Fibroblast of skin of left quadriceps (primary cell): ENCODE data around the gene GNB2.
"Not testable (repeated sequence)": the region's sequence is repeated elsewhere in the genome, so short reads cannot be mapped to it uniquely, and the experiment has no call there.

Source experiments
- DNase-seq, 2 experiments: peaks; one replicate each; pipeline ENCODE4 v3.0.0-alpha.2; 2013; ENCODE audit warnings: low read depth in 2 of 2

GNB2 gene

DNA sequence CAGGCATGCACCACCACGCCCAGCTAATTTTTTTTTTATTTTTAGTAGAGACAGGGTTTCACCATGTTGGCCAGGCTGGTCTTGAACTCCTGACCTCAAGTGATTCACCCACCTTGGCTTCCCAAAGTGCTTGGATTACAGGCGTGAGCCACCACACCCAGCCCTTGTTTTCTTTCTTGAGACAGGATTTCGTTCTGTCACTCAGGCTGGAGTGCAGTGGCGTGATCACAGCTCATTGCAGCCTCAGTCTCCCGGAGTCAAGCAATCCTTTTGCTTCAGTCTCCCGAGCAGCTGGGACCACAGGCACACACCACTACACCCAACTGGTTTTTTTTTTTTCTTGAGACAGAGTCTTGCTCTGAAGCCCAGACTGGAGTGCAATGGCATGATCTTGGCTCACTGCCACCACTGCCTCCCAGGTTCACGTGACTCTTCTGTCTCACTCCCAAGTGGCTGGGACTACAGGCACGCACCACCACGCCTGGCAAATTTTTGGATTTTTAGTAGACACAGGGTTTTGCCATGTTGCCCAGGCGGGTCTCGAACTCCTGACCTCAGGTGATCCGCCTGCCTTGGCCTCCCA is 11.3 kb upstream of the GNB2 start:
- DNase-seq, result not testable (repeated sequence)

DNA sequence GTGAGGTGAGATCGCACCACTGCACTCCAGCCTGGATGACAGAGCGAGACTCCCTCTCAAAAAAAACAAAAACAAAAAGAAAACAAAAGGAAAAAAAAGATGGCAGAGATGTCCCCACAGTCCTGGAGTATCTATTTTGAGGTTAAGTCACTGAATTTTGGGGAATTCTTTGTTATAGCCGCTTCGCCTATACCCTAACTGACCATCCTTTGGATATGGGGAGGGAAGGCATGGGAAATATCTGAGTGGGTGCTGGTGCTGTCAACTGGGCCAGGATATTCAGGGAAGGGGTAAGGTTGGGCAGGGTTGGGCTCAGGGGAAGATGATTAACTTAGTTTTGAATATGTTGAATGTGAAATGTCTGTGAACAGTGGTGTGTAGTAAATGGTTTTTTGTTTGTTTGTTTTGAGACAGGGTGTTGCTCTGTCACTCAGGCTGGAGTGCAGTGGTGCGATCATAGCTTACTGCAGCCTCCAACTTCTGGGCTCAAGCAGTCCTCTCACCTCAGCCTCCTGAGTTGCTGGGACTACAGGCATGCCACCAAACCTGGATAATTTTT is 8.3 kb upstream of the GNB2 start:
- no peak for DNase-seq

DNA sequence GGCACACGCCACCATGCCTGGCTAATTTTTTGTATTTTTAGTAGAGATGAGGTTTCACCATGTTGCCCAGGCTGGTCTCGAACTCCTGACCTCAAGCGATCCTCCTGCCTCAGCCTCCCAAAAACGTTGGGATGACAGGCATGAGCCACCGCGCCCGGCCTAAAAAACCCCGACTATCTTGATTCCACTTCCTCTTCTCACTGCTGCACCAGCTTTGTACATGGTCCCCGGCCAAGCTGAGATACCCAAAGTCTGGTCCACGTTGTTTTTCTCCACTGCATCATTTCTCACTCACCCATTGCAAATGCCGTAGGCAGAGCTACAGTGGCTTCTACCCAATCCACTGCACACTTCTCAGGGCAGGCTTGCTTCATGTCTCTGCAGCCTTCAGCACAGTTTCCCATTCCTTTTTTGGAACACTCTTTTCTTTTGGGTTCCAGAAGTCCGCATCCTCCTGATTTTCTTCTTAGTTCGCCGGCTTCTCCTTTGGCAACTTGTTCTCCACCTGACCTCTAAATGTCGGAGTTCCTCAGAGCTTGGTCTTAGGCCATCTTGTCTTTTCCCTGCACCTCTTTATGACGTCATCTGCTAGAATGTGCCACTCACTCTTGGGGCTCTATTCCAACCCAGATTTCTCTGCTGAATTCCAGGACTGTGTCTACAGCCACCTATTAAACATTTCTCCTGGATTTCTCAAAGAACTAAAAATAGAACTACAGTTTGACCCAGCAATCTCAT is 6.0 kb upstream of the GNB2 start:
- no peak for DNase-seq

DNA sequence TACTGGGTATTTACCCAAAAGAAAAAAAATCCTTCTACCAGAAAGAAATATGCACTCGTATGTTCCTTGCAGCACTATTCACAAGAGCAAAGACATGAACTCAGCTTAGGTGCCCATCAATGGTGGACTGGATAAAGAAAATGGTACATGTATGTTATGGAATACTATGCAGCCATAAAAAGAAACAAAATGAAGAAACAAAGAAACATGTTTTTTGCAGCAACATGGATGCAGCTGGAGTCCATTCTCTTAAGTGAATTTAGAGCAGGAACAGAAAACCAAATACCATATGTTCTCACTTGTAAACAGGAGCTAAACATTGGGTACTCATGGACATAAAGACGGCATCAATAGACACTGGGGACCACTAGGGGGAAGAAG is 5.5 kb upstream of the GNB2 start:
- DNase-seq, result no peak

DNA sequence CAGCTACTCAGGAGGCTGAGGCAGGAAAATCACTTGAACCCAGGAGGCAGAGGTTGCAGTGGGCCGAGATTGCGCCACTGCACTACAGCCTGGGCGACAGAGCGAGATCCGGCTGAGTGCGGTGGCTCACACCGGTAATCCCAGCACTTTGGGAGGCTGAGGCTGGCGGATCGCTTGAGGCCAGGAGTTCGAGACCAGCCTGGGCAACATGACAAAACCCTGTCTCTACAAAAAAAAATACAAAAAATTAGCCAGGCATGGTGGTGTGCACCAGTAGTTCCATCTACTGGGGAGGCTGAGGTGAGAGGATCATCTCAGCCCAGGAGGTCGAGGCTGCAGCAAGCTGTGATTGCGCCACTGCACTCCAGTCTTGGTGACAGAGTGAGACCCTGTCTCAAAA is 4.4 kb upstream of the GNB2 start:
- DNase-seq, result not testable (repeated sequence)

DNA sequence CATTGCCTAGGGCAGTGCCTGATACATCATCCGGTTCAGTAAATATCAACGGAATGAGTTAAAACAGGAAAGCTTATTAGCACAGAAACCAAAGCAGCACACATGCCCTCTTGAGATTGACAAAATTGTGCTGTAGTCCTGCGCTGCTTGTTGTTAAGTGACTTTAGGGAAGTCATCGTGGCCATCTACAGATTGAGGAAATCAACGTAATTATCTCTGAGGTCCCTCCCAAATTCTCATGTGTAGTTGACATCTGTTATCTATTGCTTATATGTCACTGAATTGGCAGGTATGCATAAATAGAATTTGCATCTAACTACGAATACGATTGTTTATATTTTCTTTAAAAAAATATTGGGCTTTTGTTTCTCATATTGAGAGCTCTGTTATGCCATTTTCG is 3.5 kb upstream of the GNB2 start:
- DNase-seq, result no peak

DNA sequence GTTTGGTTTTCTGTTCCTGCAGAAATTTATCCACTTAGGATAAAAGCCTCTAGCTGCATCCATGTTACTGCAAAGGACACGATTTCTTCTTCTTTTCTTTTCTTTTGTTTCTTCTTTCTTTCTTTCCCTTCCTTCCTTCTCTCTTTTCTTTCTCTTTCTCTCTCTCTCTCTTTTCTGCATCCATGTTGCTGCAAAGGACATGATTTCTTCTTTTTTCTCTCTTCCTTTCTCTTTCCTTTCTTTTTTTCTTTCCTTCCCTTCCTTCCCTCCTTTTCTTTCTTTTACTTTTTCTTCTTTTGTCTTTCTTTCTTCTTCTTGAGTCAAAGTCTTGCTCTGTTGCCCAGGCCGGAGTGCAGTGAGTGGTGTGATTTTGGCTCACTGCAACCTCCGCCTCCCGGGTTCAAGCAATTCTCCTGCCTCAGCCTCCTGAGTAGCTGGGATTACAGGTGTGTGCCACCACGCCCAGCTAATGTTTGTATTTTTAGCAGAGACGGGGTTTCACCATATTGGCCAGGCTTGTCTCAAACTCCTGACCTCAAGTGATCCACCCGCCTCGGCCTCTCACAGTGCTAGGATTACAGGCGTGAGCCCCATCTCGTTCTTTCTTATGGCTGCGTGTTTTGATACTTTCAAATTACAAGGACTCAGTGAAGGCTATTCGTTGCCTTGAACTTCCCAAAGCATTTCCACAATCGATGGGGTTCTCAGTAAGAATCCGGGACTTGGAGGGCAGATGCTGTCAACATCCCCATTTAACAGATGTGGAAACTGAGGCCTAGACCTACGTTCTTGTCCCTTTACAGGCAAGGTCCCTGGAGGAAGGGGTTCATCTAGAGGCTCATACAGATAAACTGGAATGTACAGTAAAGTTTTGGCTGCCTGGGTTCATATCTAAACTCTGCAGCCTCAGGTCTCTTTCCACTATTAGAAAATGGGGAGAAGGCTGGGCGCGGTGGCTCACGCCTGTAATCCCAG is 1.9 kb upstream of the GNB2 start:
- no peak for DNase-seq

DNA sequence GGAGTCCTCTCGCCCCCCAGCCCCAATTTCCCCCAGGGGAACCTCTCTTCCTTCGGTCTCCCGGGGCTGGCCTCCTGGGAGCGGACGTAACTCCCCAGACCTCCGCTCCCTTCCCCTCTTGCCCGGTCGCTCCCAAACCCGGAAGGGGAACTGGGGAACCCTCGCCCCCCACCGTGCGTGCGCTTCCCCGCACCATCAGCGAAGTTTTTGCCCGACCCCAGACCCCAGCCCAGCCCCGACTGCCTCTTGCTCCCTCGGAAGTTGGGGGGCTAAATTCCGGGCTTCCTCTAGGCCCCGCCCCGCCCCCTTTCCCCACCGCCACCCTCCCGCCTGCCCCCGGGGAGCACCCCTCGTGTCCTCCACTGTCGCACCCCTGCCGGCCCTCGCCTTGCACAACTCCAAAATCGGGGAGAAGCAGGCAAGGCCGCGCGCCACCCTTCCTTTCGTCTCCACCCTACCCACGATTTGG is 436 bp downstream of the GNB2 start:
- no peak for DNase-seq

DNA sequence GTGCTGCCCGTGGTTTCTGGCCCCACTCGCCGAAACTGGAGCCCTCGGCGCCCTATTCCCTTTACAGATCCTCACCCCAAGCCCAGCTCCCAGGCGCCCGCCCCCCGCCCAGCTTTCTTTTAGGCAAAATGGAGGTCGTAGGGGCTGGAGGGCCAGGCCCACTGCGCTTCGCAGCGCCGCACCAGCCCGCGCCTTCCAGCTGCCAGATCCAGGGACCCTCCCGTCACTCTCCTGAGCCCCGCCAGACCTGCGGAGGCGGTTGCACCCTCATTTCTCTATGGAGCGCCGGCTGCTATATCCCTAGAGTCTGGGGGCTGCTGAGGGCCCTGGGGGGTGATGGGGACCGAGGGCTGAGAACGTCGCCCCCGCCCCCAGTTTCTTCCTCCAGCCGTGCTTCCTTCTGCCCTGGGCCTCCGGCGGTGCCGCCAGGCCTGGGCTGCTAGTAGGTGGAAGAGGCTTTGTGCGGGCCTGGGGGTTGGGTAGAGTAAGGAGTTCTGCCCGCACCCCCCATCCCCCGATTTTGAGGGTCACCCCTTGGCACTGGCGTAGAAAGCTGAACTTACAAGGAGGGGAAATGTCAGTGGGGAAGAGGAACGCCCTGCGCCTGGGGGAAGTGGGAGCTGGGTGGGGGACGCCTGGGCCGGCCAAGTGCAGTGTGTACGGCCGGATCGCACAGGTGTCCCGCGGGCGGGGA is 1.0 kb downstream of the GNB2 start:
- DNase-seq, result no peak

DNA sequence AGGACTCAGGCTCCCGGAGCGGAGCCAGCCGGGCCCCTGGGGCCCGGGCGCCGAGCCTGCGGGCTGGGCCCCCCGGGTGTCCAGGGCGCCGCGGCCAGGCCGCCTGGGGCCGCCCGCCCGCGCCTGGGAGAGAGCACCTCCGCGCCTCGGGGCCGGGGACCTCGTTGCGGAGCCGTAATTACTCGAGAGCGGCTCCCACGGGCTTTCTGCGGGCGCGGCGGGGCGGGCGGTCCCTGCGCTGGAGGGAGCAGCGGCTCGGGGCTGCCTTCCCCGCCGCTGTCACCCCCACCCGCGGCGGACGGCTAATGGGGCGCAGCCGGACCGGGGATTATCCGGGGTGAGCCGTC is 1.5 kb downstream of the GNB2 start:
- DNase-seq, result no peak

DNA sequence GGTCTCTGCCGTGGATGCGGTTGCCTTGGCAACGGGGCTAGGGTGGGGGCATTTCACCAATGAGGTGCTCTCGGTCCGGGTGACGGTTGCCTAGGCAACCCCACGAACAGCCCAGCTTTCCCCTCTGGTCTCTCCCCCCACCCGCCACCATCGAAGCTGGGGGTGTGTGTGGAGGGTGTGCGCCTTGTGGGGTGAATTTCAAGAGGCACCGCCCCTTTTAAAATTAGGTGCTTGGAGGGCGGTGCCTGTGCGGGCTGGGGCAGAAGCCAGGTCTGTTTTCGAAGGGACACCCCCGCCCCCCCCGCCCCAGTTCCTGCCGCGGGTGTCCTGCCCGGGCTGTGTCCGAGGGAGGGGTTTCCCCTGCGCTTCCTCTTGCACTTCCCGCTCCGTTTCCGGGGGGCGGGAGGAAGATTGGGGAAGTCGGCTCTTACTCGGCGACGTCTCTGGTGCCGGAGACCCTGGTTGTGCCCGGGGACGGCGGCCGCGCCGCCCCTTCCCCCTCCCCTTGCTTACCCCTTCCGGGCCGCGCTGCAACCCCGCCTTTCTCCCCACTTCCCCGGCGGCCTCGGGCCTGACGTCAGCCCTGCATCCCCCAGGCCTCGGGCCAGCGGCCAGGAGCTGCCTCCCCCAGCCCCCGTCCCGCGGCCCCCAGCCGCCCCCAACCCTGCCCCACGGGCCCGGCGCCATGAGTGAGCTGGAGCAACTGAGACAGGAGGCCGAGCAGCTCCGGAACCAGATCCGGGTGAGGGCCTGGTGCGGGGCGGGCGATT is 2.2 kb downstream of the GNB2 start:
- DNase-seq, result peak in 1 of 2 experiments; percentile 20

DNA sequence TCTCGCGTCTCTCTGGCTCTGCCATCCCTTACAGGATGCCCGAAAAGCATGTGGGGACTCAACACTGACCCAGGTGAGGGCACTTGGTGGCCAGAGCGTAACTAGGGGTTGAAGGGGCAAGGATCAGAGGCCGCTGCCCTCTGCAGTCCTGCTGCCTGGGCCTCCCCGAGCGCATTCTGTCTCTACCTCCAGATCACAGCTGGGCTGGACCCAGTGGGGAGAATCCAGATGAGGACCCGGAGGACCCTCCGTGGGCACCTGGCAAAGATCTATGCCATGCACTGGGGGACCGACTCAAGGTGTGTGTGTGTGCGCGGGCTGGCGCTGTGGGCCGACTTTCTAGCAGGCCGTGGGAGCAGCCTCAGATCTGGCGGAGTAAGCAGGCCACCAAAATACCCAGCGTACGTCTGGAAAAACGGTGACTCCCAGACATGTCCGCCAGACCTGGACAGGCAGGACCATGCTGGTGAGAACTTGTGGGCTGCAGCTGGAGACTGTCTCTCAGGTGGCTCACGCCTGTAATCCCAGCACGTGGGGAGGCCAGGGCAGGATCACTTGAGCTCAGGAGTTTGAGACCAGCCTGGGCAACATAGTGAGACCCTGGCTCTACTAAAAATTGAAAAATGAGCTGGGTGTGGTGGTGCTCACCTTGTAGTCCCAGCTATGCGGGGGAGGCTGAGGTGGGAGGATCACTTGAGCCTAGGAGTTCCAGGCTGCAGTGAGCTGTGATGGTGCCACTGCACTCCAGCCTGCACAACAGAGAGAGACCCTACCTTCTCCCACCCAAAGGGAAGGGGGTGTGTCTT is 3.2 kb downstream of the GNB2 start:
- no peak for DNase-seq

DNA sequence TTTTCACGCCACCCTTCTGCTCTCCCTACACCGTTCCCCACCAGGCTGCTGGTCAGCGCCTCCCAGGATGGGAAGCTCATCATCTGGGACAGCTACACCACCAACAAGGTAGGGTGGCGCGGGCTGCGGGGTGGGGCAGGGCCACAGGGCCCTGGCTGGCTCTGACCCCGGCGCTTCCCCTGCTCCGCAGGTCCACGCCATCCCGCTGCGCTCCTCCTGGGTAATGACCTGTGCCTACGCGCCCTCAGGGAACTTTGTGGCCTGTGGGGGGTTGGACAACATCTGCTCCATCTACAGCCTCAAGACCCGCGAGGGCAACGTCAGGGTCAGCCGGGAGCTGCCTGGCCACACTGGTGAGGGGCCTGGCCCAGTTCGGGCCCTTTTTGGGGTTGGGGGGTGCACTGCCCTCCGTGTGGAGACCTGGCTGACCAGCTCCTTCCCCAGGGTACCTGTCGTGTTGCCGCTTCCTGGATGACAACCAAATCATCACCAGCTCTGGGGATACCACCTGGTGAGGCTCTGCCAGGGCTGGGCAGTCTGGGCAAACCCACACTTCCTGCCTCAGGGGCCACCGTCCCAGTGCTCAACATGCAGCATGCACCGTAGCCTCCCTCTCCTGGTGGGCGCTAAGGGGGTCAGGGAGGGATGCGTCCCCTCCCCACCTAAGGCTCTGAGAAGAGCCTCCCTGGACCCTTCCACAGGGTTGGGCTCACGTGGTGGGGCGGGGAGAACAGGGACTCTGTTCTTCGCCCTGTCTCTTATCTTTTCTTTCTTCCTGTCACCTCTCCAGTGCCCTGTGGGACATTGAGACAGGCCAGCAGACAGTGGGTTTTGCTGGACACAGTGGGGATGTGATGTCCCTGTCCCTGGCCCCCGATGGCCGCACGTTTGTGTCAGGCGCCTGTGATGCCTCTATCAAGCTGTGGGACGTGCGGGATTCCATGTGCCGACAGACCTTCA is 4.0 kb downstream of the GNB2 start:
- no peak for DNase-seq

DNA sequence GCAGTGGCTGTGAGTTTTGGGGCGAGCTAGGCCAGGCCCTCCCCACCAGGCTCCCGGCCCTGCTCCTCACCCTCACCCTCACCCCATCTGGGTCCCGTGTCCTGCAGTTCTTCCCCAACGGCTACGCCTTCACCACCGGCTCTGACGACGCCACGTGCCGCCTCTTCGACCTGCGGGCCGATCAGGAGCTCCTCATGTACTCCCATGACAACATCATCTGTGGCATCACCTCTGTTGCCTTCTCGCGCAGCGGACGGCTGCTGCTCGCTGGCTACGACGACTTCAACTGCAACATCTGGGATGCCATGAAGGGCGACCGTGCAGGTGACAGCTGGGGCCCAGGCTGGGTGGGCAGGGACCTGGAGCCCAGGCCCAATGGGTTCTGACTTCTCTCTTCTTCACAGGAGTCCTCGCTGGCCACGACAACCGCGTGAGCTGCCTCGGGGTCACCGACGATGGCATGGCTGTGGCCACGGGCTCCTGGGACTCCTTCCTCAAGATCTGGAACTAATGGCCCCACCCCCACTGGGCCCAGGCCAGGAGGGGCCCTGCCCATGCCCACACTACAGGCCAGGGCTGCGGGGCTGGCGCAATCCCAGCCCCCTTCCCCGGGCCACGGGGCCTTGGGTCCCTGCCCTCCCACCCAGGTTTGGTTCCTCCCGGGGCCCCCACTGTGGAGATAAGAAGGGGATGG is 4.9 kb downstream of the GNB2 start:
- no peak for DNase-seq

DNA sequence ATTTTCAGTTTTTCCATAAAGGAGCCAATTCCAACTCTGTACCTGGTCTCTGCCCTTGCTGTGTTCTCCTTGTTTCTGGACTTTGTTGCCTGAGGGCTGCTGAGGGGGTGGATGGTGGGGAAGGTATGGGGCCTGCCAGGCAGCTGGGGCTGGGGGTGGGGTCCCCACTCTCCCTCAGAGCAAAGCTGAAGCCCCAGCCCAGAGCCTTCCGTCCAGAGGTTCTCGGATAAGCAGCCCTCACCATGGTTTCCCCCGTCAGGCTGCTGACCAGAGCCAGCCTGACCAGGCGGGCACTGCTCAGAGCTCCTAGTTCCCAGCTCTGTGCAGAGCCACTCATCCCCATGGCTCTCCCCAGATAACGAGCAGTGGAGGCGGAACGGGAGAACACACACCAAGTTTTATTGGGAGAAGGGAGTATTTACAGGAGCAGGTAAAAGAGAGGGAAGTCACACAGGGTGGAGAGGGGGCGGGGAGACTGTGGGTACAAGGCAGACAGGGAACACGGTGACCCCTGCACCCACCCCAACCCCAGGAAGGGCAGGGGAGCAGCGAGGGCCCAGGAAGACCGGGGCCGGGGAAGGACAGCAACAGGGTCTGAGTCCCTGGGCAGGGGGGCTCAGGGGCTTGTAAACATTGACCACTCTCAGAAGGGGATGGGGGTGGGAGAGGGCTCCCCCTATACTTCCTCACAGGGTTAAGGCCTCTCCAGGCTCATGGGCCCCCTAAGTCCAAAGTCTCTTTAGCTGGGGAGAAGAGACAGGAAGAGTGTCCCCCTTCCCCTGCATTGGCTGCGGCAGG is 5.8 kb downstream of the GNB2 start:
- DNase-seq, result no peak

DNA sequence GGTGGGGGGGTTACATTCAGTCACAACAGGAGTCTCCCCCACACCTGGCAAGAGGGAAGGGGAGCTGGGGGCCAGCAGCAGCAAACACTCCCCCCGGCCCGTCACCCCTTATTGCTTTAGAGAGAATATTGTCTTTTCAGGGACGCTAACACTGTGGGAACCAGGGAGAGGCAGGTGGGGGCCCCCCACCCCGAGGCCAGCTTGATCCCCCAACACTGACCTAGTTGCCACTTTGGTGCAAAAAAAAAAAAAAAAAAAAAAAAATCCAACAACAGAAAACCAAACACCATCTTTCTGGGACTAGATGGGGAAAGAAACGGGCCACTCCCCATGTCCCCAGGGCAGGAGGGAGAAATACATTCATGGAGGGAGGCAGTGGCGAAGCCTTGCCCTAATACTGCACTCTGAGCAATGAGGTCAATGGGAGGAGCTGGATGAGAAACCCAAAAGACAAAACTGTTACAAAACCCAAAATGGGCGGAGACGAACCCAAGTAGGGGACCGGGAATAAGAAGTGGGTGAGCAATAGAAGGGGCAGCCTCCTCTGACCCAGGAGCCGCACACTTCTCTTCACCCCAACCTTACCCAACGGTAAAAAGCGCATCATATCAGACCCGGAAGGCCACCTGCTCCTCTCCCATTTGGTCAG is 6.5 kb downstream of the GNB2 start:
- no peak for DNase-seq
